Peyer's patch (tissue), 4 donors: ENCODE data around the gene OBSL1.

Experiments used
- CTCF ChIP-seq, 6 experiments: fragments of 450-650 bp in 4 of 6; fragments of 200-600 bp in 2 of 6; sonication (generic) in 1 of 6; IDR thresholded peaks; one replicate each; pipeline ENCODE4 v1.5.1; 2017 to 2019; ENCODE audit warnings: antibody characterized with exemption in 6 of 6, mild to moderate bottlenecking in 3 of 6, moderate library complexity in 1 of 6
- POLR2A ChIP-seq, 2 donors: fragments of 450-650 bp; IDR thresholded peaks; one replicate each; pipeline ENCODE4 v1.5.1; 2017; ENCODE audit warnings: antibody characterized with exemption in 2 of 2, mild to moderate bottlenecking in 2 of 2, moderate library complexity in 2 of 2

GRCh38 chr2:219591091-219591490 lies 19.8 kb upstream of the OBSL1 start:
- TF ChIP-seq CTCF (IDR thresholded peaks at IDR 0.05) (no peak), POLR2A (IDR thresholded peaks at IDR 0.05) (no peak)
